Tongue (tissue), 2 donors: ENCODE results near the gene DPH3. TPM values are rescaled to one million over a fixed set of nuclear protein-coding genes. Genes with fewer than 3 reads are reported as not detected.
"Not testable (repeated sequence)": the region's sequence is repeated elsewhere in the genome, so short reads cannot be mapped to it uniquely, and the experiment has no call there.

Experiments used
- DNase-seq: peaks from one replicate; pipeline ENCODE4 v3.0.0-alpha.2; 2015
- total RNA-seq: library from RNA; depleted of rRNA; stranded (reverse); fragments of >200 nt; gene quantifications from one replicate; pipeline ENCODE4 v1.2.3, GENCODE V29; 2014

Gene DPH3
- 16.5 TPM for total RNA-seq

- peak; percentile 100 for DNase-seq
Measured at GRCh38 chr3:16264708-16265454, at the start of gene DPH3, which contains the start of gene OXNAD1. TSS of gene DPH3 (minus strand) at chr3:16264943. CDS start at chr3:16264876, 67 bp downstream. TSS of gene OXNAD1 (plus strand) at chr3:16265212. CDS start at chr3:16270953, 5,741 bp downstream.

- DNase-seq, result no peak
Measured at GRCh38 chr3:16313886-16314645, 49.3 kb upstream of the DPH3 start.

- DNase-seq, result no peak
Measured at GRCh38 chr3:16311960-16312451, 47.3 kb upstream of the DPH3 start.

DNA sequence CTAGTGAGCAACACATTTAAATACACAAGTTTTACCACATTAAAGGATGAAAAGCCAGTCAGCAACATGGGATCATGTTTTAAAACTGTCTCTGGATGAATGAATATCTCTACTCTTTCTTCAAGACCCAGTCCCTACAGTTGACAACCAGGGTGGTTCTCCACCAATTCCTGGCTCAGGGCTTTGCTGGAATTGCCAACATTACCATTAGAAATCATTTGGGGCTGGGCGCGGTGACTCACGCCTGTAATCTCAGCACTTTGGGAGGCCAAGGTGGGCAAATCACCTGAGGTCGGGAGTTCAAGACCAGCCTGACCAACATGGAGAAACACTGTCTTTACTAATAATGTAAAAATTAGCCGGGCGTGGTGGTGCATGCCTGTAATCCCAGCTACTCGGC, 45.7 kb upstream of the DPH3 start:
- DNase-seq, result not testable (repeated sequence)

DNA sequence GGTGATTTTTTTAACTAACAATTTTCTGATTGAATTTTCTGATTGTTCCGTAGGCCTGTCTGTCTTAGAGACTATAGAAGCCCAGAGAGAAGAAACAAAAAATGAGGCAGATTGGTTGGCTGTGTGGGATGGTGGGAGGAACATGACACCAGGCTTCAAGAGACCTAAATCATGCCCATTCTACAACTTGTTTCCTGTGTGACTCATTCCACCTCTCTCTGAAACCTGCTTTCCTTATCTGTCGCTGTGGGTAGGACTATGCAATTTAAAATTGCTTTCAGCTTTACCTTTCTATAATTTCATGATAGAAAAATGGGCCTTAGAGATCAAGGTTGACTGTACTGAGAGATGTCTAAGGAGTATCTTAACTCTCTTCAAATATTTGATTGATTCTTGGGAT, 44.8 kb upstream of the DPH3 start:
- DNase-seq, result no peak

- no peak for DNase-seq
Measured at GRCh38 chr3:16308727-16309126, 44.0 kb upstream of the DPH3 start.

- DNase-seq, result no peak
Measured at GRCh38 chr3:16307832-16308531, 43.2 kb upstream of the DPH3 start.

GRCh38 chr3:16305111-16305541, 40.4 kb upstream of the DPH3 start:
- no peak for DNase-seq

- no peak for DNase-seq
Measured at GRCh38 chr3:16304061-16305010, 39.6 kb upstream of the DPH3 start.

DNA sequence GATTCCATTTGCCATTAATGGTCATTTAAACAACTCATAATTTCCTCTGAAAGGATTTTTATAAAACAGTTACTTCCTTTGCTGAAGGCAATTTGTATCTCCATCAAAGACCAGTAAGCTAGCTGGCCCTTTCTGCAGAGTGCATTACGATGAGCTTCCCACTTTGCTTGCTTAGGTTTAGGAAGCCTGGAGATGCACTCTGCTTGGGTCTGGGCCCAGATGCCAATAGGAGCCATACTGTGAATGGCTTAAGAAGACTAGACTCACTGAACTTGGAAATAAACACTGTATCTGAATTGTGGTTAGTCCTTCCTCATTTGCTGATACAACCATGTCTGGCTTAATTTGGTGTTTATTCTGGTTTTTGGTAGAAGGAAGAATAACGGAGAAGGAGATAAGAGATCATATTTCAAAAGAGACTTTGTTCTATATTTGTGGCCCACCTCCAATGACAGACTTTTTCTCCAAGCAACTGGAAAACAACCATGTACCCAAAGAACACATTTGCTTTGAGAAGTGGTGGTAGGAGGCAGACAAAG, 38.4 kb upstream of the DPH3 start:
- no peak for DNase-seq

DNA sequence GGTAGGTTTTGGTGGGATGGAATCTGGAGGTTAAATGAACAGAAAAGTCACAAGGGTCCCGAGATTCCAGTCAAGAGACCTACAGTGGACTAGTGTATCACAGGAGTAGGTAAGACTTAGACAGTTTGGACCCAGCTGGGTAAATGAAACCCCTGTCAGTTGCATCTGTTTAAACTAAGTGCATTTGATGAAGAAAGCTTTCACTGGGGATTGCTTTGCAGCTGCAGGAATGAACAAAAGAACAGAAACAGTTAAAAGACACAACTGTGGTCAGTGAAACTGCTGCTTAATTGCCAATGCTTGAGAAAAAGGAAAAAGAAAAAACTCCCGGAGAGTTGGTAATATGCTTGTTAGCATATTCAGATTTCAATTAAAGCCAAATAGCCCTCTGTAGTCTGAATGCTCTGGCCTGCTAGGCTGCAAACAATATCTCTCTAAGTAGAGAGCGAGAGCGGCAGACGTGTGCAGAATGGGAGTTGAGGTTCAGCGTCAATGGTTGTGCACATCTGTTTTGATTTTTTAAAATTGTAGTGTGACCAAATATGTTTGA, 37.4 kb upstream of the DPH3 start:
- DNase-seq, result peak; percentile 14

DNA sequence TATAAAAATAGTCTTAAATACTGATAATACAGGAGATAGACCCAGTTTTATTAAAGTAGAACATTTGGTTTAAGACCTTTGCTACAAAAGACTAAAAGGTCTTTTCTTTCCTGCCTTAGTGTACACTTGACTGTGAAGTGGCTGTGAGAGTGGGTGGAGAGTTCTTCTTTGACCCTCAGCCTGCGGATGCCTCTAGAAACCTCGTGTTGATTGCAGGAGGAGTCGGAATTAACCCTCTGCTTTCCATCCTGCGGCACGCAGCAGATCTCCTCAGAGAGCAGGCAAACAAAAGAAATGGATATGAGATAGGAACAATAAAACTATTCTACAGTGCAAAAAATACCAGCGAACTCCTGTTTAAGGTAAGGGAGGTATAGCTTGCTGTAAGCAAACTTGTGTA, 36.8 kb upstream of the DPH3 start:
- DNase-seq, result no peak

GRCh38 chr3:16300881-16301359, 36.2 kb upstream of the DPH3 start:
- no peak for DNase-seq

GRCh38 chr3:16300307-16300706, 35.6 kb upstream of the DPH3 start:
- DNase-seq, result no peak

DNA sequence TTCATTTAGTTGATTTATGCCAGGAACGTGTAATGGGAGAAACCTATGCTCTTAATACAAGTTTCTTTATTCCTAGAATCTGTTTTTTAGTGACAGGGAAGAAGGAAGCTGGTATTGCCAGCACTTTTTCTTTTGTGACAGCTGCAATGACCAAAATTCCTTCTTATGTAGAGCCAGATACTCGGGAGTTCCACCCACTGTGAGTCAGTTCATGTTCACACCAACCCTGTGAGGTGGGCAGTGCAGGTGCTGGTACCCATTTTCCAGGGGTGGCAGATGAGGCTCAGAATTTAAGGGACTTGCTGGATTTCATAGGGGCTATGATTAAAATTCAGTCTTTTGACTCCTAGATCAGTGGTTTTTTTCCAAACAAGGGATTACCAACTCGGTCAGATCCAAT, 35.0 kb upstream of the DPH3 start:
- no peak for DNase-seq

DNA sequence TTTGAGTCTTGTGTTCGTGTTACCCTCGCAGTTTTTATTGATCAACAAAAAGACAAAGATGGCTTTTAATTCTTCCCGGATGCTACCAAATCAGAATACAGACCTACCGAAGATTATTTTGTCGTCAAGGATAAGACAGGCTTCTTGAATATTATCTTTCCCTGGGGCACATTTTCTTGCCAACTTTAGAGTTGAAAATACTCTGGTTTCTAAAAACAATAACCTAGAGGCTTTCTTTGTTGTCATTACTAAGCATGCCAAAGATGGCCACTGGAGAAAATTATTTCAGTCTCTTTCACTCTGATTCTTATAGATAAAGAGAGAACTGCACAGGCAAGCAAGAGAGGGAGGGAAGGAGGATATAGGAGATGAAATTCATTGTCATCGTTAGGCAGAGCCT, 34.1 kb upstream of the DPH3 start:
- peak; percentile 20 for DNase-seq

GRCh38 chr3:16297997-16298885, 33.5 kb upstream of the DPH3 start:
- DNase-seq, result no peak

GRCh38 chr3:16295298-16295890, 30.7 kb upstream of the DPH3 start:
- DNase-seq, result no peak

DNA sequence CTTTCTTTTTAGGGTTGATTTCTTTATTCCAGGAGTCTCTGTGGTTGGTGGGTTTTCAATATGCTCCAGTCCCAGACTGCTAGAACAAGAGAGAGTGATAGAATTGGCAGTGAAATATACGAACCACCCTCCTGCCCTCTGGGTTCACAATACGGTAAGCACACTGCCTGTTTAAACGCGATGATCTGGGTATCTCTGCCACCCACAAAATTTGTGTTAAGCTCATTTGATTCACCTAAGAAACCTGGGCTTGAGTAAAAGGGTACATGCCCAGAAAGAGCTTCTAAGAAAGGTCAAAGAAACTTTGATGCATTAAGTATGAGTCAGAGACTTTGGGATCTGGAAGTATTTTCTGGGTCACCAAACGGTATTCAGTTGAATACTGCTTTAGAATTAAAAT, 30.1 kb upstream of the DPH3 start:
- DNase-seq, result no peak
